CD4-positive, alpha-beta T cell treated with Interleukin-10 for 1 hour (primary cell): ENCODE results near the gene OSBPL6.

ENCODE experiments used
- DNase-seq: peaks from one replicate; pipeline ENCODE4 v3.0.0-alpha.2; 2020

The OSBPL6 gene

DNA sequence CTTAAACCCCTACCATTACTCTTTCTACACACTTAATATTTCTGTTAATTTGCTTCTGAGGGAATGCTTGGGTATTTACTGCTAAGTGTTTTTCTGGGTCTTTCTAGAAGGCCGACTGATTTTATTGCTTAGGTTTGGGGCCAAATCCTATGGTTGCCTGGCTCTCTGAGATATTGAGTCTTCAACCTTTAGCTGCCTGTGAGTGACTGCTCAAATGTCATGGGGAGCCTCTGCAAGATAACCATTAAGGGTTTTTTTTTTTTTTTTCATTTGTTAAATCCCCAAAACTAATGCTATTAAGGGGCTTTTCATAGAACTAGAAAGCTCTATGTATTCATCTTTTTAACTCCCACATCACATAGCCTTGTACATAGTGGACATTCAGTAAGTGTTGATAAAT lies 5.0 kb downstream of the OSBPL6 start:
- DNase-seq = no peak

DNA sequence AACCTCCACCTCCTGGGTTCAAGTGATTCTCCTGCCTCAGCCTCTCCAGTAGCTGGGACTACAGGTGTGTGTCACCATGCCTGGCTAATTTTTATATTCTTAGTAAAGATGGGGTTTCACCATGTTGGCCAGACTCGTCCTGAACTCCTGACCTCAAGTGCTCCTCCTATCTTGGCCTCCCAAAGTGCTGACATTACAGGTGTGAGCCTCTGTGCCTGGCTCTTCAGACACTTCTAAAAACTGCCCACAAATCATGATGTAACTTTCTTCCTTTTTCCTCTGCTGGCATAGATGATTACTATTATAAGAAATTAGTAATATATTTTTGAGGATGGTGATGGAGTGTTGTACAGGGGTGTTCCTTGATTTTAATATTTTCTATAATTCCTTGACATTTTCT lies 6.0 kb downstream of the OSBPL6 start:
- no peak for DNase-seq

DNA sequence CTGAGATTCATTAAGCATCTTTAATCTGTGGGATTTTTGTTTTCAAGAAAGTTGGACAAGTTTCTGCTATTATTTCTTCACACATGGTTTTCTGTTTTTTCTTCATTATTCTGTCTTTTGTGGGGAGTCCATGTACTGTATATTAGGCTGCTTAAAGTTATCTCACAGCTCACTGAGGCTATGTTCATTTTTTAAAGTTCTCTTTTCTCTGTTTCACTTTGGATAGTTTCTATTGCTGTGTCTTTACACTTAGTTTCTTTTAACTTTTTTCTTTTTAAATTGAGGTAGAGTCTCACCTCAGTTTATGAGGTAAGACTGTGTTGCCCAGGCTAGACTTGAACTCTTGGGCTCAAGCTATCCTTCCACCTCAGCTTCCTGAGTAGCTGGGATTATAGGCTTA lies 8.6 kb downstream of the OSBPL6 start:
- DNase-seq = no peak

DNA sequence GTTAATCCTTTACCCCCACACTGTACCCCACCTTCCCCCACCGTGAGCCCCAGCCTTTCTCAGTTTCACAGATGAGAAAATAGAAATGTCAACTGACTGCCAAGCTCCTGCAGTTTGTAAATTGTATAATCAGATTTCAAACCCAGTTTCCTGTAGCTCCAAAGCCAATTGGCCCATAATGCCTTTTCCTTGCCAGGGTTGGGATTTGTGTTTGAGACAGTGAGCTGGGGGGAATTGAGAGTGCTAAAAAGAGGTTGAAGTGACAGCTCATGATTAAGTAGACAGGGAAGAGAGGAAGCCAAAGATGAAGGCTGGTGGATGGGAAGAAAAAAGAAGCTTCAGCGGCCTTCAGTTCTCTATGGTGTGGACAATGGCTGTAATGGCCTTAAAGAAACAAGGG lies 10.7 kb downstream of the OSBPL6 start:
- DNase-seq = no peak

DNA sequence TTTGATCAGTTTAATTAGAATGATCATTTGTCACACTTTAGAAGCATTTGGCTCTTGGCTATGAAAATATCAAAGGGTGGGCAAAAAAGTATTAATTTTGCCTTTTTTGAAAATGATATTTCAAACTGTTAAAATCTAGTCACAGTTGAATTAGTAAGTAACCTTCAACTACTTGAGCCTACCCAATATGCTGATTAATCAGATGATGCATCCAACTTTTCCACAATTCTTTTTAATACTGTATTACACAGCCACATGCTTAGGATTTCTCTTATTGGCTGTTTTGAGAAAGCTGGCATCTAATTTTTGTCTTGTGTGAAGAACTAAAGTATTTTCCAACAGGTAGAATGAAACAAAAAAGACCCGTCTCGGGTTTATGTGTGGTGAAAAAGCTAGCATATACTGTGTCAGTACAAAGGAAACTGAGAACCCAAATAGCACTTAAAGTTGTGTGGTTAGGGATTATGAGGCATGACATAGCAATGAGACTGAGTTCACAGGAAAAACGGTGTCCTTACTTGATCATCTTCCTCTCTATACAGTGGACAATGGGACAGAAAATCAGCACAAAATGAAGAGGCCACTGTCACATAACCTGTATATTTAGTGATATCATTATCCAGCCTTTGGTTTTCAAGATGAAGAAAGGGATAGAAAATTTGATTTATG lies 11.7 kb downstream of the OSBPL6 start:
- no peak for DNase-seq

DNA sequence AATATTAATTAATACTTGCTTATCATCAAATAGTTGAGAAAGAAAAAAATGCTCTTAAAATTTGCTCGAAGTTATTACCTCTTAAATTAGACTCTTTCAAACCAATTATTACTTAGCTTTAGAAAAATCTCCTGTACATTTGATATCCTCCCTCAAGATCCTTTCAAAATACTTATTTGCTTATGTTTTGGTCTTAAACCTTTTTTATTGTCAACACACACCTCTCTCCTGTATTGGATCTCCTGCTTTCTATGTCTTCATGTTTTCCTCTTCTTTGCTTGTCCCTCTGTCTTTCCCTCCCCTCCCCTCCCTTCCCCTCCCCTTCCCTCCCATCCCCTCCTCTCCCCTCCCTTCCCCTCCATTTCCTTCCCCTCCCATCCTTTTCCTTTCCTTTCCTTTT lies 14.0 kb downstream of the OSBPL6 start:
- no peak for DNase-seq

DNA sequence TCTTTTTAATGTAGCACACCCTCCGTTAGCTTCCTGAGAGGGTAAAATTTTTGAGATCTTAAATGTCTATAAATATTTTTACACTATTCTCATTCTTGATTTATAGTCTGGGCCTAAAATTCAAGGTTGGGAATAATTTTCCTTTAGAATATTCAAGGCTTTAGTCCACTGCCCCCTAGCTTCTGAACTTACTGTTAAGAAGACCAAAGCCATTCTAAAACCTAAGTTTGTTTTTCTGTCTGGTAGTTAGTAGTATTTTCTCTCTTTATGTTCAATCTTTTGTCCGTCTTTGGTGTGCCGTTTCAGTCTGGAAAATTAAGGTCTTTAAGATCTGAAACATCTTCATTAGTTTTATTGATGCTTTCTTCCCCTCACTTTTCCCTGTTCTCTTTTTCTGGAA lies 14.5 kb downstream of the OSBPL6 start:
- no peak for DNase-seq

DNA sequence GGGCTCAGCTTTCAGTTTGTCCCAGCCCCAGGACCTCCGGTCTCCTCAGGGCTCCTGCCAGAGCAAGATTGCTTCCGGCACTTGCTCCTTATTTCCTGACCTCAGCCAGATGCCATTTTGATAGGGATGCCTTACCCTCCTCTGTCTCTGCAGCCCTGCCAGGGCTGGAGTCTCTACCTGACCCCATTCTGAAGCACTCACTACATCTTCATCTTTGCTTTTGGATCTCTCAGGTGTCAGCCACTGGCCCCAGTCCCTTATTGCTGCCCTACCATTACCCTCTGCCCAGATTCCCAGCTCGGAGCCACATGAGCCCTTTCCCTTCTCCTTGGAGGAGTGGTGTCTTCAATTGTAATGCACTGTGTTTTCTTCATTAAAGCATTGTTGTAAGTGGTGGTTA lies 17.1 kb downstream of the OSBPL6 start:
- DNase-seq = no peak

DNA sequence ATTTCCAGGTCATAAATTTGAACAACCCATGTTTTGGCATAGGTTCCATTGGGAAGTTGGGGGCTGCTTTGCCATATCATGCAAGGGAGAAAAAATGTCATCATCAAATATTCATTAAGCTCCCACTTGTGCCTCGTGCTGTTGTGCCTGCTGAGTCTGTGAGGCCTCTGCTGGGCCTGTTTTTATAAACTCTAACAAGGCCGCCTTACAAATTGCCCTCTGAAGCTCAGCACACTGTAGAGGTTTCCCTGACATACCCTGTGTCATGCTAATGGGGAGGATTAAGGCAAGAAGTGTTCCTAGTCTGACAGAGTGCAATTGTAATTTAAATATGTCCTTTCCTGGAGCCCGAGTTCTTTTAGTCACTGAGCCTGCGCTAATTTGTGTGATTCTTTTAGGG lies 17.6 kb downstream of the OSBPL6 start:
- DNase-seq = no peak

DNA sequence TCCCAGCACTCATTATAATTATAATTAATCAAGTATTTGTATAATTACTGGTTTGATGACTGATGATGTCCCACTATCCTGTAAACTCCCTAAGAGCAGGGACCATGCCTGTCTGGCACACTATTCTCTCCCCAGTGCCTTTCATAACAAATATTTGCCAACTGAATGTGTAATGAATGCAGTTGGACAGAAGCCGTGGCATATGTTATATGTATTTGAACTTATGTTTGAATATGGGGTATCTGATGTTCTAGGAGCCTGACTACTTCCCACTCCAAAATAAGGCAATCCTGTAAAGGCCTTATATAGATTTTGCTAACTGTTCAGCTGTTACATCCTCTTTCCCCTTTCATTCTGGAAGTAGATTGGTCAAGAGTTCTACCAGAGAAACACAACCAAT lies 19.7 kb downstream of the OSBPL6 start:
- no peak for DNase-seq

DNA sequence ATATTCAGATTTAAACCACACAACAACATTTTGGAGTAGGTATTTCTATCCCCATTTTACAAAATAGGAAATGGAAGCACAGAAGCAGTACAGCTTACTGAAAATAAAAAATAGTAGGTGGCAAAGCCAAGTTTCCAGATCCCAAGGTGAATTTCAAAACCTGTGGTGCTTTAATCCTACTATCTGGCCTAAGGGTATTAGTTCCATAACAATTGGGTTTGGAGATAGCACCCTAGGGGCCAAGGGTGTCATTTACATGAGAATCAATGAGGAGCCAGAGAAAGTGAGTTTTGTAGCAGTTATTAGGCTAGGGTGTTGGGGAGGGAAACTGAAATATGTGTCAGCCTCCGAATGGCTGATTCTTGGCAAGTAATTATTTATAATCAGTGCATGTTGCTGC lies 24.9 kb downstream of the OSBPL6 start:
- DNase-seq = no peak

DNA sequence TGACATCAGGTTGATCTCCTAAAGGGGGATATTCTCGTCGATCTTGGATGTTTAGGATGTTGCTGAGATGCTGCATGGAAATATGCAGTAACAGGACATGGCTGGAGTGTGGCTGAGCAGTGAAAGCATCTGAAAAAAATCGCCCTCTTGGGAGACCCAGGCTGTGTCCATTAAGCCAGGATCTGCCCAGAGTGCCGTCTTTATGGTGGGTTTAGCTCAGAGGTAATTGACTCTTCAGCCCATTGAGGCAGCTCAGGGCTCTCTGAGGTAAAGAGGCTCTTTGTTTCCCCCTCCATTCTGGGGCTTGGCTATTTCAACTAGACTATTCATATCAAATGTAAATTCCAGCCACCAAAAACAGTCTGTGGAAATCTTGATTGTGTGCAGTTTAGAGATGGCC lies 26.5 kb downstream of the OSBPL6 start:
- DNase-seq = no peak

DNA sequence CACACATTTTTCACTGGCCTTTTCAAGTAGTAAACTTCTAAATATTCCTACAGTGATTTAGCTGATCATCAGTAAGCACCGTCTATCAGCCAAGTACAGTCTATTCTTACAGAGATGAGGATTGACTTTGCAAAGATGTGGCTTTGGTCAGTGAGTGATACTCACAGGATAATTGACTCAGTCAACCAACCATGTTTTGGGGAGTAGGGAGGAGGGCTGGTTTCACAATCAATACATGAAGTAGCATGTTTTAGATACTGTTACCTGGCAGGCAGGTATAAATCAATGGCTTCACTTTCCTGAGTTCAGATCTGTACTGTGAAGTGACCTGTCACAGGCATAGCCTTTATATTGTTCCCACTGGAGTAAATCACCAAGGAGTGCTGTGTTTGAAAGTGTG lies 27.2 kb downstream of the OSBPL6 start:
- no peak for DNase-seq

DNA sequence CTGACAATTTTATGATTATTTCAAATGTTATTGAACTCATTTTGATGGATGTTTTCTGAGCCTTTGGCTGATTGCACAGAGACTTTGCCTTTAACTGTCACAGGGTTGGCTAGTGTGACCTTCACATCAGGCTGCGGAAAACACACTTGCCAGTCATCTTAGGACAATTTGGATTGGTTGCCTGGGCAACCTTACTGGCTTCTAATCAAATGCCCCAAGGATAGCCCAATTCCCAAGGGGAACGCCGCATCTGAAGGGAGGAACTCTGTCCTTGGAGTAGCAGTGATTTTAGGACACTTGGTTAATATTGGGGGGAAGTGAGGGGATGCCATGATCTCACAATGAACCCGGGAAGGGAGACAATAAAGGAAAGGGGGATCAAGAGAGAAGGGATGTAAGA lies 29.5 kb downstream of the OSBPL6 start:
- no peak for DNase-seq

DNA sequence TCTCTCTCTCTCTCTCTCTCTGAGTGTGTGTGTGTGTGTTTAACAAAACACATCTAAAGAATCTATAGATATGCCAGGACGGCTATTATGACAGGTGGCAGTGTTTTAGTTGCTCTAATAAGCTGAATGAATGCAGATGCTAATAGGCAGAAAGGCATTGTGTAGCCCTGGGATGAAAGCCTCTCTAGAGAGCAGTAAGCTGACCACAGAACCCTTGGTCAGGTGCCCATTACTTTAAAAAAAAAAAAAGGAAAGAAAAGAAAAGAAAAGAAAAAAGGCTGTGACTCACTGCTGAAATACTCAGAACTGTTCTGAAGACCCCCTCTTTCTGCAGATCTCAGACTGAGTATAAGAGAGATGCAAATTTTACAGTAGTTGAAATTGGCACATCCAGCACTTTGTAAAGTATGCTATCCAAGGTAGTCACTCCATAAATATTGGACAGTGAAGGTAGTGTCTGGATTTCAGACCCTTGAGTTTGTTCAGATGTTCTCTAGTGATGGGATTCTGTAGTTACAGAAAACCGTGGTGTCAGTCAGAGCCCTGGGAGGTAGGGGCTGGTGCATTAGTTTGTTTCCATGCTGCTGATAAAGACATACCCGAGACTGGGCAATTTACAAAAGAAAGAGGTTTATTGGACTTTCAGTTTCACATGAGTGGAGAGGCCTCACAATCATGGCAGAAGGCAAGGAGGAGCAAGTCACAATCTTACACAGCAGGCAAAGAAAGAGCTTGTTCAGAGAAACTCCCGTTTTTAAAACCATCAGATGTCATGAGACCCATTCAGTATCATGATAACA lies 30.9 kb downstream of the OSBPL6 start:
- no peak for DNase-seq

DNA sequence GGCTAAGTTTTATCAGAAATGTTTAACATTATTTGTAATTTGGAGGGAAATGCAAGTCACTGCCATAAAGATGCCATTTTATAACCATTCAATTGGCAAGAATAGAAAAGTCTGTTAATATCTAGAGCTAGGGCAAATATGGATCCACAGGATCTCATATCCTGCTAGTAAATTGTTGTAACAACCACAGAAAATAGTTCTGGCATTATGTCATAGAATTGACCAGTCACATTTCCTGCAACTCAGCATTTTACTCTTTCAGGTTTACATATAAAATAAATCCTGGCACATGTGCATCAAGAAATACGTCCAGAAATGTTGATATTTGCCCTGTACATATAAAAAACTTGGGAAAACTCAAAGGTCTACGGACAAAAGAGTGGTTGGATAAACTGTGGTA lies 32.9 kb downstream of the OSBPL6 start:
- no peak for DNase-seq

DNA sequence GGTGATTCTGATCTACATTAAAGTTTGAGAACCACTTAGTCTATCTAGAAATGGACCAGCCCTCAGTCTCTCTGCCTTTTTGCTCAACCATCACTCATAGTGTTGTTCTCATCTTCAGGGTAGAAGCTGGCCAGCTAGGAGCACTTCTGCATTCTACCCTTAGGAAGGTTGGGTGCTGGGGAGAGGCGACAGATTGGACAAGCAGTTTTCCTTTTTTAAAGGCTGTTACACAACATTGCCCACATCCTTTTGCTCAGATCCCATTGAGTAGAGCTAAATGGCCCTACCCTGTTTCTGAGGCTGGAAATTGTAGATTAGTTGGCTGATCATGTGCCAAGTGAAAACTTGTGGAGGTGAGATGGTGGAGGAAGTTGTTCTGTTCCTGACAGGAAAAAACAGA lies 35.6 kb downstream of the OSBPL6 start:
- no peak for DNase-seq

DNA sequence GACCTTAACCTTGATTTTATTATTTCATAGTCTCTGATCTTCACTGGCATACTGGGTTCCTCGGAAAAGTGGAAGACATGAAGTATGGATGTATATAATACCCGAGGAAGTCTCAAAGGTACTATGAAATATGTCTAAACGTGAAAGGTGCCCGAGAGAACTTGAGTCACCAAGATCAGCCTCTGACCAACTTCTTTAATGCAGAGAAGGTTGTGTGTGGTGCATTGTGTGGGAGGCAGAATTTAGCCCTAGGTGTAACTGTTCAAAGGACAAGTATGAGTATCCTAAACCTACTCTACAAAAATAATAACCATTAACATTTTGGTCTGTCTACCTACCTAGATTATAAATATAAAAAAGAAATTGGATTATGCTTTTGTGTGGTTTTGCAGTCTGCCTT lies 36.1 kb downstream of the OSBPL6 start:
- DNase-seq = no peak

DNA sequence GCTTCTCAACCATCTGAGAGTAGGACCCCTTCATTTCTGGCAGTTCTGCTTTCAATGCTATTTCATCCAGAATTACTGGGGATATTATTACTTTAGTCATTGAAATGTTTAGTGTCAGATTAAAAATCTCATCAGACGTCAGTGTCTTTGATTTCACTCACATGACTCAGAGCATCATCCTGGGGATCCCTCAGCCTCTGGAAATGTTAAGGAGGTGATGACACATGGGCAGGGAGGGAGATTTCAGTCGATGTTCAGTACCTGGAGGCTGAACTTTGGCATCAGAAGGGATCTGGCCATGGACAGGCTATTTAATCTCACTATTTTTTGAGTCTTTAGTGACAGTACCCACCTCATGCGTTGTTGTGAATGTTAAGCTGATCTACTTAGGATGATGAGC lies 39.1 kb downstream of the OSBPL6 start:
- no peak for DNase-seq

DNA sequence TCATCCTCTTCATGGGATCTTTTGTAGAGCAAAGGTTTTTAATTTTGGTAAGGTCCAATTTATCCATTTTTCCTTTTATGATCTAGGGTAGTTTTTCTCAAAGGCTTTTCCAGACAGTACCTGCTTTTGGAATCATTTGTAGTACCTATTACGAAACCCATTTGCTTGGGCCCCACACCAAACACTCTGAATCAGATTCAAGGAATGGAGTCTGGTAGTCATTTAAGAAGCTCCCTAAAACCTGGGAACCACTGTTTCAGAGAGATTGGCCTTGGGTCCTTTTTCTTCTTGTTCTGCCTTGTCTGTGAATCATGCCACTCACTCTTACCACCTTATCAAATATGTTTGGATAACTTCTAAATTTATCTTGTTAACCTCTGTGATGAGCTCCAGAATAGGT lies 40.3 kb downstream of the OSBPL6 start:
- DNase-seq = no peak

DNA sequence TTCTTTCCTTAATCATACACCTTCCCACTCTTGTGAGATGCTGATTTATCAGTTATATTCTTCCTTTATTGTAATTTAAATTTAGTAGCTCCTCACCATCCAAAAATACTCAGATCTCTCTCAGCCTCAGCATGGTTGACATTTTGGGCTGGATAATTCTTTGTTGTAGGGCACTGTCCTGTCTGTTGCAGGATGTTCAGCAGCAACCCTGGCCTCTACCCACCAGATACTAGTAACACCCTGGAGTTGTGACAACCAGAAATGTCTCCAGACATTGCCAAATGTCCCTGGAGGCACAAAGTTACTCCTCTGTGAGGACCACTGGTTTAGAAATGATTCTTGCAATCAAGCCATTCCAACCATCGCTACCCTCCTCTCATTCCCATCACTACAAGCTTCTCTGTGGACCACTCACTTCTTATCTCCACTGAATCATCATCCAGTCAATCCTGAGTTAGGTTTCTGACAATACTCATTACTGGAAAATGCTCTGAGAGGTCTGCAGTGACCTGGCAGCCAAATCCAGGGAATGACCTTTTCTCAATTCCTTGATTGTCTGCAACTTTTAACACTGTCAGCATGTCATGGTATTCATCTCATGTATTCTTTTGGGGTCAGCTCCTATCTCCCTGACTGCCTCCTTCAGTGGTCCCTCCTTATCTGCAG lies 43.3 kb downstream of the OSBPL6 start:
- DNase-seq = no peak

DNA sequence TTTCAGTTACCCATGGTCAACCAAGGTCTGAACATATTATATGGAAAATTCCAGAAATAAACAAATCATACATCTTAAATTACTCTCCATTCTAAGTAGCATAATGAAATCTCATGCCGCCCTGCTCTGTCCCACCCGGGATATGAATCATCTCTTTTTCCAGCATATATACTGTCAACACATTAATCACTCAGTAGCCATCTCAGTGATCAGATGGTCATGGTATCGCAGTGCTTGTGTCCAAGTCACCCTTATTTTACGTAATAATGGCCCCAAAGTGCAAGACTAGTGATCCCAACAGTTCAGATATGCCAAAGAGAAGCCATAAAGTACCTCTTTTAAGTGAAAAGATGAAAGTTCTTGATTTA lies 43.8 kb downstream of the OSBPL6 start:
- DNase-seq = no peak

DNA sequence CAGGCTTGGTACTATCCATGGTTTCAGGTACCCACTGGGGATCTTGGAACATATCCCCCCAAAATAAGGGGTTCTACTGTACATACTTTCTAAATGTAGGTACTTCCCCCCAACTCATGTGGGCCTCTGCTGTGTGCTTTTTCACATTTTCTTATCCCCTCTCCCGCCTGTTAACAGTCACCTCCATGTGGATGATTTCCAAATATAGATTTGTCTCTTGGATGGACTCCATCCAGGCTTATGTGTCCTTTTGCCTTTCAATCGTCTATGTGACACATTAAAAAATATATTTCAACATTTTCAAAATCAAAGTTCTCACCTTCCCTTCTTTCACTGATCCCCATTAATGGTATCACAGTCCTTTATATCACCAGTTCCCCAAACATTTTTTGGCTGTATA lies 44.4 kb downstream of the OSBPL6 start:
- DNase-seq = no peak

DNA sequence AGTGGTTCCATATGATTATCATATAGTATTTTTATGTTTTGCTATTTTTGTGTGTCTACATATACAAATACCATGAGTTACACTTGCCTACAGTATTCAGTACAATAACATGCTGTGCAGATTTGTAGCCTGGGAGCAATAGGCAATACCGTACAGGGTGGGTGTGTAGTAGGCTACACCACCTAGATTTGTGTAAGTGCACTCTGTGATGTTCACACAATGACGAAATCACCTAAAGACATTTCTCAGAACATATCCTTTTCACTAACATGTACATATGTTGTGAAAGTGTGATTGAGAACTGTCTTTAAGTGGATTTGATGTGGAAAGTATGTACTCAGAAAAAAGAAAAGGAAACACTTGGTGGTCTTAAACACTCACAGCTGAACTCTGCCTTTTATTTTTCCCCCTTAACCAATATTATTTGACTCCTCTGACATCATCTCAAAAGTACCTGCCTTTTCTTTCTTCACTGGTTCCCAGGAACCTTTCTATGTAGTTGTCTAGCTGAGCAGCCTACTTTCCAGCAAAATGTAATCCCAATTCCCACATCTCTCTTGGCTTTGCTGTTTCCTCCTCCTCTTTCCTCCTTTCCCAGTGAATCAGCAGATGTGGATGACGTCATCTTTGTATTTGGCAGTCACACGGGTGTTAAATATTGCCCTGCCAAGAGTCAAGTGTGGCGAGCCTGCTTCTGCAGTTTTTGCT lies 47.7 kb downstream of the OSBPL6 start:
- no peak for DNase-seq
